ENCODE data around the gene GNG12.

DNA sequence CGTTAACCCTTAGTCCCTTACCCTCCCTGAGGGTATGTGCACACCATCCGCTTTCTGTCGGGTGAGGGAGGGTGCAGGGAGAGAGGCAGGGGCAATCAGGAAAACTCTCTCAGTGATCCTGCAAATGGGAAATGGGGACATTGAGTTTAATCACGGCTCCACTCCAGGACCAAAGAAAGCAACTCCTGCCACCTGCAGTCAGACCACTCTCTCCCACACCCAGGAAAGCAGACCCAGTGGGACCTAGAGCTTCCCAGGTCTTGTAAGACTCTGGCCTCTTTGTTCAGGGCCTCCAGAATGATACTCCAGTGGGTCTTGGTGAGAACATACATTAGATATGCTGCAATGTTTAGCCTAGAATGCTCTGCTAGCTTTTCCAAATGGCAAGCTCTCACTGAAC, 71.5 kb downstream of the GNG12 start:
- TF ChIP-seq, protein P1, sequence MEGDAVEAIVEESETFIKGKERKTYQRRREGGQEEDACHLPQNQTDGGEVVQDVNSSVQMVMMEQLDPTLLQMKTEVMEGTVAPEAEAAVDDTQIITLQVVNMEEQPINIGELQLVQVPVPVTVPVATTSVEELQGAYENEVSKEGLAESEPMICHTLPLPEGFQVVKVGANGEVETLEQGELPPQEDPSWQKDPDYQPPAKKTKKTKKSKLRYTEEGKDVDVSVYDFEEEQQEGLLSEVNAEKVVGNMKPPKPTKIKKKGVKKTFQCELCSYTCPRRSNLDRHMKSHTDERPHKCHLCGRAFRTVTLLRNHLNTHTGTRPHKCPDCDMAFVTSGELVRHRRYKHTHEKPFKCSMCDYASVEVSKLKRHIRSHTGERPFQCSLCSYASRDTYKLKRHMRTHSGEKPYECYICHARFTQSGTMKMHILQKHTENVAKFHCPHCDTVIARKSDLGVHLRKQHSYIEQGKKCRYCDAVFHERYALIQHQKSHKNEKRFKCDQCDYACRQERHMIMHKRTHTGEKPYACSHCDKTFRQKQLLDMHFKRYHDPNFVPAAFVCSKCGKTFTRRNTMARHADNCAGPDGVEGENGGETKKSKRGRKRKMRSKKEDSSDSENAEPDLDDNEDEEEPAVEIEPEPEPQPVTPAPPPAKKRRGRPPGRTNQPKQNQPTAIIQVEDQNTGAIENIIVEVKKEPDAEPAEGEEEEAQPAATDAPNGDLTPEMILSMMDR (IDR thresholded peaks at IDR 0.05), result no peak
- no peak for TF ChIP-seq REST (IDR thresholded peaks at IDR 0.05; ENCODE audit: insufficient read depth in 1 of 2, low read depth in 2 of 2, low read length in 1 of 2)
- TF ChIP-seq POLR2AphosphoS5 (IDR thresholded peaks at IDR 0.05; ENCODE audit: low read depth, low read length), result no peak
- no peak for TF ChIP-seq SIN3A (IDR thresholded peaks at IDR 0.05; ENCODE audit: borderline replicate concordance, insufficient read depth, low read depth, low read length)
- TF ChIP-seq TCF7L2 (IDR thresholded peaks at IDR 0.05; ENCODE audit: low read depth, low read length), result no peak

Measured in Panc1 (cell line).